Left cardiac atrium (tissue), 4 donors: ENCODE data around the gene HSD17B10. TPM values are rescaled to one million over a fixed set of nuclear protein-coding genes. Genes with fewer than 3 reads are reported as not detected.
A peak's percentile ranks its signal among the peaks of the same experiment; 100 is the strongest.
"Not testable (repeated sequence)": the region's sequence is repeated elsewhere in the genome, so short reads cannot be mapped to it uniquely, and the experiment has no call there.

Source experiments
- ATAC-seq, 2 donors: fragments of 200-7000 bp; cut with Tn5 transposase; one replicate each; pipeline ENCODE4 v1.9.1; 2020; ENCODE audit warnings: mild to moderate bottlenecking in 2 of 2, moderate library complexity in 2 of 2
- DNase-seq: peaks from one replicate; pipeline ENCODE4 v3.0.0-alpha.2; 2020
- intact Hi-C, 2 donors: fragments of 100-400 bp; cut with DNase I; formaldehyde crosslinking; loops; one replicate each; pipeline versions ENCODE4 v1.14.1 to v1.15.1; 2022 to 2023
- total RNA-seq, 2 donors: library from RNA; stranded (reverse); fragmentation: NEBNext Ultra II Directional; extraction: Animal tissue kit (Norgen Biotek cat#: 25700); gene quantifications; one replicate each; pipeline ENCODE4 v1.2.1, GENCODE V29; 2021
- donor health status: DM: no; HTN: yes; CAD: no.
- donor health status: DM: no; HTN: yes; CAD: no; lungs with severe emphysema.
- donor health status: DM: yes; HTN: yes; CAD: no.
- donor health status: Dilated cardiomyopathy.

HSD17B10 gene
- total RNA-seq, 2 donors from 2014 or later = 98.9 to 106 TPM

- DNase-seq (no peak), ATAC-seq (no peak)
- intact Hi-C loops = no loop called here
Observed at GRCh38 chrX:53440101-53440500, 5.9 kb upstream of the HSD17B10 start.

GRCh38 chrX:53438832-53439230 is 4.7 kb upstream of the HSD17B10 start:
- DNase-seq (no peak), ATAC-seq (no peak)
- intact Hi-C loops = loop anchor here in 1 of 2 donors (10.0 kb wide), 1 partner anchor 124 kb away; no protein-coding TSS in a partner anchor

- ATAC-seq = no peak
- intact Hi-C loops = loop anchor here in 1 of 2 donors (10.0 kb wide), 1 partner anchor 124 kb away; no protein-coding TSS in a partner anchor
Observed at GRCh38 chrX:53438174-53438831, 4.1 kb upstream of the HSD17B10 start.

GRCh38 chrX:53437206-53437605 is 3.0 kb upstream of the HSD17B10 start:
- DNase-seq (no peak), ATAC-seq (no peak)
- intact Hi-C loops = loop anchor here (2.0 to 10.0 kb wide), 2 partner anchors 120 to 122 kb away; no protein-coding TSS in a partner anchor

More at GRCh38 chrX:53438174-53438831, 4.1 kb upstream of the HSD17B10 start:
- no peak for DNase-seq

GRCh38 chrX:53435997-53436396 is 1.8 kb upstream of the HSD17B10 start:
- DNase-seq (peak; percentile 59), ATAC-seq (peak; percentile 41 to 43)
- intact Hi-C loops = loop anchor here (2.0 to 10.0 kb wide), 2 partner anchors 119 to 121 kb away; no protein-coding TSS in a partner anchor

GRCh38 chrX:53430231-53430630 is 3.9 kb downstream of the HSD17B10 start:
- ATAC-seq (no peak), DNase-seq (no peak)
- intact Hi-C loops = loop anchor here in 1 of 2 donors (10.0 kb wide), 1 partner anchor 115 kb away; no protein-coding TSS in a partner anchor

GRCh38 chrX:53429755-53430154 is 4.4 kb downstream of the HSD17B10 start:
- intact Hi-C loops = loop anchor here in 1 of 2 donors (10.0 kb wide), 1 partner anchor 115 kb away; no protein-coding TSS in a partner anchor
- DNase-seq (no peak), ATAC-seq (no peak)

GRCh38 chrX:53422861-53423306 is 11.3 kb downstream of the HSD17B10 start, which contains the start of gene RIBC1:
TSS of gene RIBC1 (plus strand) at chrX:53422873. CDS start at chrX:53426277, 3,404 bp downstream.
- ATAC-seq = peak in 1 of 2 donors; percentile 34
- DNase-seq = no peak
- intact Hi-C loops = no loop called here

- DNase-seq = peak; percentile 99
- peak; percentile 96 to 97 for ATAC-seq
- intact Hi-C loops = no loop called here
Observed at GRCh38 chrX:53422086-53422860, 11.9 kb downstream of the HSD17B10 start, which contains the start of gene SMC1A. TSS of gene SMC1A (minus strand) at chrX:53422654. CDS start at chrX:53422600, 54 bp downstream.

GRCh38 chrX:53421772-53422085 is 12.4 kb downstream of the HSD17B10 start:
- no peak for DNase-seq
- intact Hi-C loops = no loop called here
- ATAC-seq = peak in 1 of 2 donors; percentile 23

- DNase-seq (no peak), ATAC-seq (no peak)
- intact Hi-C loops = no loop called here
Observed at GRCh38 chrX:53421125-53421524, 13.0 kb downstream of the HSD17B10 start.

GRCh38 chrX:53420351-53420750 is 13.8 kb downstream of the HSD17B10 start:
- DNase-seq, intact Hi-C loops, ATAC-seq: not testable (repeated sequence)

- no peak for ATAC-seq
- no peak for DNase-seq
- intact Hi-C loops = no loop called here
Observed at GRCh38 chrX:53412446-53412845, 21.7 kb downstream of the HSD17B10 start.

- ATAC-seq = no peak
- intact Hi-C loops = no loop called here
- DNase-seq = no peak
Observed at GRCh38 chrX:53403535-53403934, 30.6 kb downstream of the HSD17B10 start.

GRCh38 chrX:53398216-53398615 is 36.0 kb downstream of the HSD17B10 start:
- ATAC-seq (no peak), DNase-seq (no peak)
- intact Hi-C loops = no loop called here

GRCh38 chrX:53395605-53396298 is 38.4 kb downstream of the HSD17B10 start:
- intact Hi-C loops = no loop called here
- no peak for ATAC-seq
- DNase-seq = no peak

- ATAC-seq = peak; percentile 39 to 63
- DNase-seq = no peak
- intact Hi-C loops = no loop called here
Observed at GRCh38 chrX:53383376-53384076, 50.6 kb downstream of the HSD17B10 start.
